WTC11 (cell line): ENCODE results near the gene CACNA2D3. TPM values are rescaled to one million over a fixed set of nuclear protein-coding genes. Genes with fewer than 3 reads are reported as not detected.

Source experiments
- ATAC-seq: fragments of 200-7000 bp; cut with Tn5 transposase; 2 replicates; pipeline ENCODE4 v1.10.0; 2021; ENCODE audit warnings: mild to moderate bottlenecking, moderate library complexity
- CTCF ChIA-PET: fragments of 300-600 bp; sonication (Branson Sonifier 250); formaldehyde crosslinking; loops from one replicate; lab custom pipeline; 2021; ENCODE audit warnings: antibody characterized with exemption; lab: Charles Lee
- POLR2A ChIA-PET: fragments of 350-600 bp; sonication (Branson Sonifier 250); formaldehyde crosslinking; loops from one replicate; lab custom pipeline; 2021; ENCODE audit warnings: antibody characterized with exemption; lab: Charles Lee
- DNase-seq: peaks from one replicate; pipeline ENCODE4 v3.0.0; 2021; ENCODE audit warnings: low spot score
- H3K27ac Mint-ChIP-seq: 2 replicates; pipeline ENCODE4 v1.8.0; 2021; ENCODE audit warnings: mixed read lengths
- H3K27me3 Mint-ChIP-seq: 2 replicates; pipeline ENCODE4 v1.8.0; 2021; ENCODE audit warnings: low read depth, mild to moderate bottlenecking, moderate library complexity, mixed read lengths
- H3K36me3 Mint-ChIP-seq: 2 replicates; pipeline ENCODE4 v1.8.0; 2021; ENCODE audit warnings: mixed read lengths
- H3K4me1 Mint-ChIP-seq: 2 replicates; pipeline ENCODE4 v1.8.0; 2022; ENCODE audit warnings: mixed read lengths
- H3K4me3 Mint-ChIP-seq: 2 replicates; pipeline ENCODE4 v1.8.0; 2021; ENCODE audit warnings: mild to moderate bottlenecking, moderate library complexity, mixed read lengths
- H3K9me3 Mint-ChIP-seq: 2 replicates; pipeline ENCODE4 v1.8.0; 2021; ENCODE audit warnings: mixed read lengths
- ATF1 ChIP-seq: sonication (generic); formaldehyde crosslinking; IDR thresholded peaks from 2 replicates; pipeline ENCODE4 v1.8.1; 2023; ENCODE audit warnings: mild to moderate bottlenecking, moderate library complexity, missing genetic modification reagents
- CBFB ChIP-seq: sonication (generic); formaldehyde crosslinking; IDR thresholded peaks from 2 replicates; pipeline ENCODE4 v1.8.1; 2022; ENCODE audit warnings: mild to moderate bottlenecking, low read depth, missing genetic modification reagents
- CREB1 ChIP-seq: sonication (generic); formaldehyde crosslinking; IDR thresholded peaks from 2 replicates; pipeline ENCODE4 v1.8.0; 2023; ENCODE audit warnings: mild to moderate bottlenecking, missing genetic modification reagents
- GTF2I ChIP-seq: fragments of 250-450 bp; sonication (Bioruptor Pico); conservative IDR thresholded peaks from 2 replicates; pipeline ENCODE4 v1.4.0; 2021; ENCODE audit warnings: mild to moderate bottlenecking
- JAZF1 ChIP-seq: fragments of 250-450 bp; sonication (Bioruptor Pico); IDR thresholded peaks from 2 replicates; pipeline ENCODE4 v1.9.0; 2021; ENCODE audit warnings: moderate library complexity, mild to moderate bottlenecking, inconsistent platforms
- KAT7 ChIP-seq: sonication (generic); formaldehyde crosslinking; IDR thresholded peaks from 2 replicates; pipeline ENCODE4 v1.8.1; 2023; ENCODE audit warnings: missing genetic modification reagents, mild to moderate bottlenecking, borderline replicate concordance
- MLX ChIP-seq: sonication (generic); formaldehyde crosslinking; IDR thresholded peaks from 2 replicates; pipeline ENCODE4 v1.8.1; 2023; ENCODE audit warnings: mild to moderate bottlenecking, missing genetic modification reagents, moderate library complexity
- NFYB ChIP-seq: sonication (generic); formaldehyde crosslinking; conservative IDR thresholded peaks from 2 replicates; pipeline ENCODE4 v1.8.0; 2022; ENCODE audit warnings: low read depth, missing genetic modification reagents
- OVOL2 ChIP-seq: fragments of 250-450 bp; sonication (Bioruptor Pico); IDR thresholded peaks from 2 replicates; pipeline ENCODE4 v1.9.0; 2021; ENCODE audit warnings: mild to moderate bottlenecking, borderline replicate concordance
- RORB ChIP-seq: fragments of 250-450 bp; sonication (Bioruptor Pico); IDR thresholded peaks from 2 replicates; pipeline ENCODE4 v1.9.0; 2021; ENCODE audit warnings: mild to moderate bottlenecking
- ZBTB21 ChIP-seq: sonication (generic); formaldehyde crosslinking; IDR thresholded peaks from 2 replicates; pipeline ENCODE4 v1.8.1; 2023; ENCODE audit warnings: mild to moderate bottlenecking, missing genetic modification reagents, borderline replicate concordance
- ZNF263 ChIP-seq: sonication (generic); formaldehyde crosslinking; IDR thresholded peaks from 2 replicates; pipeline ENCODE4 v1.8.1; 2022; ENCODE audit warnings: low read depth, mild to moderate bottlenecking, moderate library complexity, missing genetic modification reagents
- ZNF281 ChIP-seq: sonication (generic); formaldehyde crosslinking; IDR thresholded peaks from 2 replicates; pipeline ENCODE4 v1.8.0; 2023; ENCODE audit warnings: mild to moderate bottlenecking, missing genetic modification reagents
- ZNF423 ChIP-seq: fragments of 250-450 bp; sonication (Bioruptor Pico); IDR thresholded peaks from 2 replicates; pipeline ENCODE4 v2.1.2; 2022; ENCODE audit warnings: mild to moderate bottlenecking, moderate library complexity
- total RNA-seq: library from RNA; stranded (reverse); gene quantifications from 3 replicates; pipeline ENCODE4 v1.2.3, GENCODE V29; 2021
- TF ChIP-seq, protein P1 (sequence below): sonication (generic); formaldehyde crosslinking; IDR thresholded peaks from 2 replicates; pipeline ENCODE4 v1.8.0; 2022; ENCODE audit warnings: mild to moderate bottlenecking, missing genetic modification reagents
- TF ChIP-seq, protein P2 (sequence below): fragments of 250-450 bp; sonication (Bioruptor Pico); conservative IDR thresholded peaks from 2 replicates; pipeline ENCODE4 v1.9.0; 2021; ENCODE audit warnings: mild to moderate bottlenecking
- TF ChIP-seq, protein P3 (sequence below): fragments of 250-450 bp; sonication (Bioruptor Pico); IDR thresholded peaks from 2 replicates; pipeline ENCODE4 v1.9.0; 2021; ENCODE audit warnings: mild to moderate bottlenecking, borderline replicate concordance

CACNA2D3 gene
- total RNA-seq, 1 experiment from 2014 or later, result 5.0 TPM

DNA sequence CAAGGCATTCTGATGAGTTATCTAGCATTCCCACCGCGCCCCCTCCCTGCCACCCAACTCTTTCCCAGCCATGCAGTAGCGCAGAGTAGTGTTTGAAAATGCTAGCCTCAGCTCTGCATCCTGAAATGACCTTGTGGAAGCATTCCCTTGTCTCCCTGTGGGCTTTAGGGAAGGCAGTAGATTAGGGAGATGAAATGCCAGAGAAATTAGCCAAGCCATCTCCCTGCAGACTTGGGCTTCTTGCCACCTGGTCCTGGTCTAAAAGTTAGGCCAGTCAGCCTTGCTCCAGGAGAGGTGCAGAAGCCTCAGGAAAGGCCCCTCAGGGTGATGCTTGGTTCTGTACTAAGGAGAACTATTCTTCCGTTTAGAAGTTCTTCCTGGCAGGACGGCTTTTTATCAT is 231.2 kb downstream of the CACNA2D3 start (continued):
- TF ChIP-seq, protein P1, sequence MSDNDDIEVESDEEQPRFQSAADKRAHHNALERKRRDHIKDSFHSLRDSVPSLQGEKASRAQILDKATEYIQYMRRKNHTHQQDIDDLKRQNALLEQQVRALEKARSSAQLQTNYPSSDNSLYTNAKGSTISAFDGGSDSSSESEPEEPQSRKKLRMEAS, result no peak
- TF ChIP-seq RORB (CRISPR knock-in tag), result no peak
- TF ChIP-seq ZNF263, result no peak
- TF ChIP-seq OVOL2 (CRISPR knock-in tag), result no peak
- no peak for TF ChIP-seq NFYB
- no peak for TF ChIP-seq KAT7
- TF ChIP-seq ZNF423 (CRISPR knock-in tag), result no peak
- no peak for TF ChIP-seq ATF1 (CRISPR knock-in tag)
- no peak for TF ChIP-seq CBFB (CRISPR knock-in tag)
- no peak for TF ChIP-seq ZNF281 (CRISPR knock-in tag)
- TF ChIP-seq, all 79 proteins: peak for 0

GRCh38 chr3:54353946-54354345 is 231.6 kb downstream of the CACNA2D3 start:
- Mint-ChIP-seq H3K36me3 (no peaks in the 10 kb centered on the region), H3K27me3 (no peaks in the 10 kb centered on the region), H3K9me3 (no peaks in the 10 kb centered on the region), H3K4me3 (no peak overlapping the region), H3K4me1 (peaks cover 29% of the 10 kb centered on the region), H3K27ac (no peak overlapping the region)
- DNase-seq (no peak), ATAC-seq (no peak)
- ChIA-PET POLR2A (no interaction called here), CTCF (no interaction called here)
- TF ChIP-seq, protein P2, sequence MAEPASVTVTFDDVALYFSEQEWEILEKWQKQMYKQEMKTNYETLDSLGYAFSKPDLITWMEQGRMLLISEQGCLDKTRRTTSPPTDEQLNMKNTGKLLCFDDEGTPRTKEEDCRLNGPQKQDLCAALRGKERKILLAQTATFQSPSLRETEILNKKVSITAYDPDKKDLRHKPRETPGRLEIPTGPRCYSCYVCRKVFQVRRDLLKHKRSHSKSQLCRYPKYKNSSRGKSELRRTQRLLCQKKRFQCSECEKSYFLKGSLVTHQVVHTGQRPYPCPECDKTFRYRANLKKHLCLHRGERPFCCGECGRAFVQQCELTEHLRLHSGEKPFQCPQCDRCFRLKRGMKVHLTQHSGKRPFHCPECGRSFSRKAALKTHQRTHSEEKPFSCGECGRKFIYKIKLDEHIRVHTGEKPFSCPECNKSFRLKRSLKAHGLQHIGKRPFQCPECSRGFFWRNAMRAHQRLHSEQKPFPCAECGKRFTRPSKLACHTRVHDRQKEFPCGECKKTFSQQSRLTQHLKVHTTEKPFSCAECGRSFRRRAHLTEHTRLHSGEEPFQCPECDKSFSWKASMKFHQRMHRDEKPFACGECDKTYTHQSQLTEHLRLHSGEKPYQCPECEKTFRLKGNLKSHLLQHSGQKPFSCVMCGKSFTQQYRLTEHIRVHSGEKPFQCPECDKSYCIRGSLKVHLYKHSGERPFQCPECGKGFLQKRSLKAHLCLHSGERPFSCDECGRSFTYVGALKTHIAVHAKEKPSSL, result no peak
- TF ChIP-seq, protein P3, sequence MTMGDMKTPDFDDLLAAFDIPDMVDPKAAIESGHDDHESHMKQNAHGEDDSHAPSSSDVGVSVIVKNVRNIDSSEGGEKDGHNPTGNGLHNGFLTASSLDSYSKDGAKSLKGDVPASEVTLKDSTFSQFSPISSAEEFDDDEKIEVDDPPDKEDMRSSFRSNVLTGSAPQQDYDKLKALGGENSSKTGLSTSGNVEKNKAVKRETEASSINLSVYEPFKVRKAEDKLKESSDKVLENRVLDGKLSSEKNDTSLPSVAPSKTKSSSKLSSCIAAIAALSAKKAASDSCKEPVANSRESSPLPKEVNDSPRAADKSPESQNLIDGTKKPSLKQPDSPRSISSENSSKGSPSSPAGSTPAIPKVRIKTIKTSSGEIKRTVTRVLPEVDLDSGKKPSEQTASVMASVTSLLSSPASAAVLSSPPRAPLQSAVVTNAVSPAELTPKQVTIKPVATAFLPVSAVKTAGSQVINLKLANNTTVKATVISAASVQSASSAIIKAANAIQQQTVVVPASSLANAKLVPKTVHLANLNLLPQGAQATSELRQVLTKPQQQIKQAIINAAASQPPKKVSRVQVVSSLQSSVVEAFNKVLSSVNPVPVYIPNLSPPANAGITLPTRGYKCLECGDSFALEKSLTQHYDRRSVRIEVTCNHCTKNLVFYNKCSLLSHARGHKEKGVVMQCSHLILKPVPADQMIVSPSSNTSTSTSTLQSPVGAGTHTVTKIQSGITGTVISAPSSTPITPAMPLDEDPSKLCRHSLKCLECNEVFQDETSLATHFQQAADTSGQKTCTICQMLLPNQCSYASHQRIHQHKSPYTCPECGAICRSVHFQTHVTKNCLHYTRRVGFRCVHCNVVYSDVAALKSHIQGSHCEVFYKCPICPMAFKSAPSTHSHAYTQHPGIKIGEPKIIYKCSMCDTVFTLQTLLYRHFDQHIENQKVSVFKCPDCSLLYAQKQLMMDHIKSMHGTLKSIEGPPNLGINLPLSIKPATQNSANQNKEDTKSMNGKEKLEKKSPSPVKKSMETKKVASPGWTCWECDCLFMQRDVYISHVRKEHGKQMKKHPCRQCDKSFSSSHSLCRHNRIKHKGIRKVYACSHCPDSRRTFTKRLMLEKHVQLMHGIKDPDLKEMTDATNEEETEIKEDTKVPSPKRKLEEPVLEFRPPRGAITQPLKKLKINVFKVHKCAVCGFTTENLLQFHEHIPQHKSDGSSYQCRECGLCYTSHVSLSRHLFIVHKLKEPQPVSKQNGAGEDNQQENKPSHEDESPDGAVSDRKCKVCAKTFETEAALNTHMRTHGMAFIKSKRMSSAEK (CRISPR knock-in tag), result no peak
- TF ChIP-seq ZBTB21 (CRISPR knock-in tag) (no peak), GTF2I (CRISPR knock-in tag) (no peak), MLX (CRISPR knock-in tag) (no peak), CREB1 (no peak), JAZF1 (CRISPR knock-in tag) (no peak)
